Neural cell (in vitro differentiated cells): ENCODE data around the gene CLUH. TPM values are rescaled to one million over a fixed set of nuclear protein-coding genes. Genes with fewer than 3 reads are reported as not detected.
A peak's percentile ranks its signal among the peaks of the same experiment; 100 is the strongest.

Source experiments
- H2AFZ ChIP-seq: fragments of 200-600, 300-800 bp; sonication (generic), shearing (Covaris generic); 2 replicates; pipeline ENCODE4 v1.6.0; 2014; ENCODE audit warnings: low read depth, mild to moderate bottlenecking, antibody characterized with exemption, low read length, moderate library complexity
- H3F3A ChIP-seq: fragments of 200-600 bp; shearing (Covaris generic); 2 replicates; pipeline ENCODE4 v1.6.1; 2016; ENCODE audit warnings: mild to moderate bottlenecking, moderate library complexity, mixed read lengths, antibody characterized with exemption, low read length; ENCODE audit not compliant: insufficient read depth, poor library complexity, severe bottlenecking
- H3K27ac ChIP-seq: fragments of 200-600, 300-800 bp; sonication (generic), shearing (Covaris generic); 2 replicates; pipeline ENCODE4 v1.5.1; 2014; ENCODE audit warnings: mild to moderate bottlenecking, low read length, moderate library complexity
- H3K27me3 ChIP-seq: fragments of 300-800, 200-600 bp; sonication (generic), shearing (Covaris generic); 2 replicates; pipeline ENCODE4 v1.6.0; 2014; ENCODE audit warnings: mild to moderate bottlenecking, low read depth, low read length, moderate library complexity; ENCODE audit not compliant: insufficient read depth
- H3K36me3 ChIP-seq: fragments of 300-800, 200-600 bp; sonication (generic), shearing (Covaris generic); 2 replicates; pipeline ENCODE4 v1.5.1; 2014; ENCODE audit warnings: mild to moderate bottlenecking, antibody characterized with exemption, low read length, moderate library complexity; ENCODE audit not compliant: insufficient read depth
- H3K4me2 ChIP-seq: fragments of 300-800, 200-600 bp; sonication (generic), shearing (Covaris generic); 2 replicates; pipeline ENCODE4 v1.6.0; 2014; ENCODE audit warnings: mild to moderate bottlenecking, low read length
- H3K4me3 ChIP-seq: fragments of 300-800, 200-600 bp; sonication (generic), shearing (Covaris generic); 2 replicates; pipeline ENCODE4 v1.5.1; 2014; ENCODE audit warnings: mild to moderate bottlenecking, low read length, moderate library complexity
- H3K79me2 ChIP-seq: fragments of 200-600 bp; shearing (Covaris generic); replicated peaks from 2 replicates; pipeline ENCODE4 v1.6.0; 2014; ENCODE audit warnings: mild to moderate bottlenecking, low read length, moderate library complexity; ENCODE audit not compliant: insufficient read depth
- H3K9ac ChIP-seq: fragments of 300-800, 200-600 bp; sonication (generic), shearing (Covaris generic); 2 replicates; pipeline ENCODE4 v1.6.1; 2016; ENCODE audit warnings: mild to moderate bottlenecking, low read length, mixed read lengths
- H3K9me2 ChIP-seq: fragments of 200-600 bp; shearing (Covaris generic); 2 replicates; pipeline ENCODE4 v1.6.1; 2016; ENCODE audit warnings: mild to moderate bottlenecking, low read length, mixed read lengths; ENCODE audit not compliant: insufficient read depth
- H3K9me3 ChIP-seq: fragments of 200-600, 300-800 bp; sonication (generic), shearing (Covaris generic); 2 replicates; pipeline ENCODE4 v1.6.1; 2016; ENCODE audit warnings: mild to moderate bottlenecking, mixed run types, low read length, moderate library complexity, mixed read lengths
- H4K20me1 ChIP-seq: fragments of 200-600 bp; shearing (Covaris generic); 2 replicates; pipeline ENCODE4 v1.6.1; 2016; ENCODE audit warnings: mild to moderate bottlenecking, mixed run types; ENCODE audit not compliant: insufficient read depth
- EP300 ChIP-seq: fragments of 450-650 bp; conservative IDR thresholded peaks from 2 replicates; pipeline ENCODE4 v1.6.1; 2014; ENCODE audit warnings: antibody characterized with exemption, mild to moderate bottlenecking, moderate library complexity; ENCODE audit not compliant: poor library complexity, severe bottlenecking
- EZH2 ChIP-seq: fragments of 200-600, 300-800 bp; shearing (Covaris generic), sonication (generic); IDR thresholded peaks from 2 replicates; pipeline ENCODE4 v1.6.1; 2014; ENCODE audit warnings: antibody characterized with exemption, low read length, borderline replicate concordance, mild to moderate bottlenecking; ENCODE audit not compliant: insufficient read depth, poor library complexity, severe bottlenecking
- MXI1 ChIP-seq: fragments of 450-650 bp; conservative IDR thresholded peaks from 2 replicates; pipeline ENCODE4 v1.6.1; 2014; ENCODE audit warnings: antibody characterized with exemption, mild to moderate bottlenecking; ENCODE audit not compliant: poor library complexity, severe bottlenecking
- POLR2AphosphoS5 ChIP-seq: IDR thresholded peaks from 2 replicates; pipeline ENCODE4 v1.6.1; 2012
- RAD21 ChIP-seq: fragments of 450-650 bp; conservative IDR thresholded peaks from 2 replicates; pipeline ENCODE4 v1.6.1; 2014; ENCODE audit warnings: antibody characterized with exemption, mild to moderate bottlenecking, moderate library complexity
- SMC3 ChIP-seq: fragments of 450-650 bp; conservative IDR thresholded peaks from 2 replicates; pipeline ENCODE4 v1.6.1; 2014; ENCODE audit warnings: antibody characterized with exemption, mild to moderate bottlenecking, moderate library complexity; ENCODE audit not compliant: poor library complexity
- TAF1 ChIP-seq: IDR thresholded peaks from 2 replicates; pipeline ENCODE4 v1.6.1; 2012; ENCODE audit warnings: low read depth
- polyA plus RNA-seq: library from polyadenylated mRNA; depleted of rRNA; stranded (reverse); fragments of >200 nt; gene quantifications from 2 replicates; pipeline ENCODE4 v1.2.3, GENCODE V29; 2014
- TF ChIP-seq, protein P1 (sequence below): IDR thresholded peaks from 2 replicates; pipeline ENCODE4 v1.6.1; 2012; ENCODE audit warnings: borderline replicate concordance
- TF ChIP-seq, protein P2 (sequence below): fragments of 450-650 bp; IDR thresholded peaks from 2 replicates; pipeline ENCODE4 v1.5.1; 2014; ENCODE audit warnings: antibody characterized with exemption, mild to moderate bottlenecking, moderate library complexity; ENCODE audit not compliant: poor library complexity, severe bottlenecking

CLUH gene
- polyA plus RNA-seq, 1 donor from 2014 or later, result 18.6 TPM

- H3F3A ChIP-seq, result no peaks in the 10 kb centered on the region
- H3K36me3 ChIP-seq, result no peaks in the 10 kb centered on the region
- H3K4me2 ChIP-seq, result peak overlapping the region; percentile 68
- H3K9me3 ChIP-seq, result no peaks in the 10 kb centered on the region
- H3K27me3 ChIP-seq, result no peaks in the 10 kb centered on the region
- H2AFZ ChIP-seq, result no peak overlapping the region
- TF ChIP-seq SMC3 (no peak), RAD21 (no peak), MXI1 (no peak), EZH2 (no peak), EP300 (no peak), POLR2AphosphoS5 (no peak), TAF1 (no peak)
- TF ChIP-seq, protein P1, sequence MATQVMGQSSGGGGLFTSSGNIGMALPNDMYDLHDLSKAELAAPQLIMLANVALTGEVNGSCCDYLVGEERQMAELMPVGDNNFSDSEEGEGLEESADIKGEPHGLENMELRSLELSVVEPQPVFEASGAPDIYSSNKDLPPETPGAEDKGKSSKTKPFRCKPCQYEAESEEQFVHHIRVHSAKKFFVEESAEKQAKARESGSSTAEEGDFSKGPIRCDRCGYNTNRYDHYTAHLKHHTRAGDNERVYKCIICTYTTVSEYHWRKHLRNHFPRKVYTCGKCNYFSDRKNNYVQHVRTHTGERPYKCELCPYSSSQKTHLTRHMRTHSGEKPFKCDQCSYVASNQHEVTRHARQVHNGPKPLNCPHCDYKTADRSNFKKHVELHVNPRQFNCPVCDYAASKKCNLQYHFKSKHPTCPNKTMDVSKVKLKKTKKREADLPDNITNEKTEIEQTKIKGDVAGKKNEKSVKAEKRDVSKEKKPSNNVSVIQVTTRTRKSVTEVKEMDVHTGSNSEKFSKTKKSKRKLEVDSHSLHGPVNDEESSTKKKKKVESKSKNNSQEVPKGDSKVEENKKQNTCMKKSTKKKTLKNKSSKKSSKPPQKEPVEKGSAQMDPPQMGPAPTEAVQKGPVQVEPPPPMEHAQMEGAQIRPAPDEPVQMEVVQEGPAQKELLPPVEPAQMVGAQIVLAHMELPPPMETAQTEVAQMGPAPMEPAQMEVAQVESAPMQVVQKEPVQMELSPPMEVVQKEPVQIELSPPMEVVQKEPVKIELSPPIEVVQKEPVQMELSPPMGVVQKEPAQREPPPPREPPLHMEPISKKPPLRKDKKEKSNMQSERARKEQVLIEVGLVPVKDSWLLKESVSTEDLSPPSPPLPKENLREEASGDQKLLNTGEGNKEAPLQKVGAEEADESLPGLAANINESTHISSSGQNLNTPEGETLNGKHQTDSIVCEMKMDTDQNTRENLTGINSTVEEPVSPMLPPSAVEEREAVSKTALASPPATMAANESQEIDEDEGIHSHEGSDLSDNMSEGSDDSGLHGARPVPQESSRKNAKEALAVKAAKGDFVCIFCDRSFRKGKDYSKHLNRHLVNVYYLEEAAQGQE, result no peak
- TF ChIP-seq, protein P2, sequence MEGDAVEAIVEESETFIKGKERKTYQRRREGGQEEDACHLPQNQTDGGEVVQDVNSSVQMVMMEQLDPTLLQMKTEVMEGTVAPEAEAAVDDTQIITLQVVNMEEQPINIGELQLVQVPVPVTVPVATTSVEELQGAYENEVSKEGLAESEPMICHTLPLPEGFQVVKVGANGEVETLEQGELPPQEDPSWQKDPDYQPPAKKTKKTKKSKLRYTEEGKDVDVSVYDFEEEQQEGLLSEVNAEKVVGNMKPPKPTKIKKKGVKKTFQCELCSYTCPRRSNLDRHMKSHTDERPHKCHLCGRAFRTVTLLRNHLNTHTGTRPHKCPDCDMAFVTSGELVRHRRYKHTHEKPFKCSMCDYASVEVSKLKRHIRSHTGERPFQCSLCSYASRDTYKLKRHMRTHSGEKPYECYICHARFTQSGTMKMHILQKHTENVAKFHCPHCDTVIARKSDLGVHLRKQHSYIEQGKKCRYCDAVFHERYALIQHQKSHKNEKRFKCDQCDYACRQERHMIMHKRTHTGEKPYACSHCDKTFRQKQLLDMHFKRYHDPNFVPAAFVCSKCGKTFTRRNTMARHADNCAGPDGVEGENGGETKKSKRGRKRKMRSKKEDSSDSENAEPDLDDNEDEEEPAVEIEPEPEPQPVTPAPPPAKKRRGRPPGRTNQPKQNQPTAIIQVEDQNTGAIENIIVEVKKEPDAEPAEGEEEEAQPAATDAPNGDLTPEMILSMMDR, result no peak
- no peaks in the 10 kb centered on the region for H4K20me1 ChIP-seq
- H3K79me2 ChIP-seq, result peaks cover 2% of the 10 kb centered on the region
- H3K27ac ChIP-seq, result no peak overlapping the region
- H3K4me3 ChIP-seq, result peak overlapping the region; percentile 84
- peak overlapping the region; percentile 62 for H3K9ac ChIP-seq
- no peaks in the 10 kb centered on the region for H3K9me2 ChIP-seq
Measured at GRCh38 chr17:2710071-2710802, 1.3 kb downstream of the CLUH start.

- Histone ChIP-seq H4K20me1 (no peaks in the 10 kb centered on the region), H3K27me3 (no peaks in the 10 kb centered on the region), H3K9me3 (no peaks in the 10 kb centered on the region), H3K4me3 (no peak overlapping the region), H3F3A (no peaks in the 10 kb centered on the region), H2AFZ (no peak overlapping the region), H3K4me2 (no peak overlapping the region), H3K36me3 (no peaks in the 10 kb centered on the region), H3K79me2 (peaks cover 2% of the 10 kb centered on the region), H3K9me2 (no peaks in the 10 kb centered on the region), H3K27ac (no peak overlapping the region), H3K9ac (no peak overlapping the region)
- TF ChIP-seq EZH2 (no peak), EP300 (no peak), TAF1 (no peak), RAD21 (no peak), POLR2AphosphoS5 (no peak), SMC3 (no peak), MXI1 (no peak)
- TF ChIP-seq, protein P2, result no peak
Measured at GRCh38 chr17:2709183-2709661, 2.3 kb downstream of the CLUH start.
